ENCODE results near the gene LSMEM2. TPM values are rescaled to one million over a fixed set of nuclear protein-coding genes. Genes with fewer than 3 reads are reported as not detected.

Gene LSMEM2
- total and polyA plus RNA-seq, 2 of the 8 experiments (the other 6 are each of a cell fraction or from before 2014, with no cell fraction given): 0.58 to 0.68 TPM

- TF ChIP-seq CHD7 (IDR thresholded peaks at IDR 0.05; ENCODE audit: insufficient replicate concordance, low read length) (no peak), RXRA (IDR thresholded peaks at IDR 0.05; ENCODE audit: insufficient read depth, low read depth, low read length) (no peak), KDM1A (IDR thresholded peaks at IDR 0.05; ENCODE audit: borderline replicate concordance, low read length) (no peak), BCL11A (IDR thresholded peaks at IDR 0.05; ENCODE audit: low read depth in 2 of 2, low read length in 2 of 2) (no peak), CHD1 (IDR thresholded peaks at IDR 0.05; ENCODE audit: low read depth, low read length) (no peak), SRF (IDR thresholded peaks at IDR 0.05; ENCODE audit: low read depth, low read length) (no peak), POLR2A (IDR thresholded peaks at IDR 0.05; ENCODE audit: control extremely low read depth in 1 of 2, low read depth in 2 of 2, low read length in 2 of 2) (no peak), NRF1 (IDR thresholded peaks at IDR 0.05; ENCODE audit: low read depth, low read length) (no peak)
- TF ChIP-seq, protein P1, sequence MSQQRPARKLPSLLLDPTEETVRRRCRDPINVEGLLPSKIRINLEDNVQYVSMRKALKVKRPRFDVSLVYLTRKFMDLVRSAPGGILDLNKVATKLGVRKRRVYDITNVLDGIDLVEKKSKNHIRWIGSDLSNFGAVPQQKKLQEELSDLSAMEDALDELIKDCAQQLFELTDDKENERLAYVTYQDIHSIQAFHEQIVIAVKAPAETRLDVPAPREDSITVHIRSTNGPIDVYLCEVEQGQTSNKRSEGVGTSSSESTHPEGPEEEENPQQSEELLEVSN (IDR thresholded peaks at IDR 0.05): no peak
Observed at GRCh38 chr3:50296721-50297383, 18.0 kb downstream of the LSMEM2 start (continued).
